ENCODE data around the gene ESR2. TPM values are rescaled to one million over a fixed set of nuclear protein-coding genes. Genes with fewer than 3 reads are reported as not detected.

ESR2 gene
- total and polyA plus RNA-seq, 4 donors = 0.11 to 3.4 (median 0.37) TPM

GRCh38 chr14:64176330-64176729 lies 117.8 kb downstream of the ESR2 start:
- H3K9ac ChIP-seq (ENCODE audit: insufficient read depth in 1 of 2, low read length in 2 of 2) = no peak overlapping the region
- no peaks in the 10 kb centered on the region for H3K27me3 ChIP-seq (ENCODE audit: control insufficient read depth in 3 of 3, insufficient read depth in 3 of 3, low read length in 2 of 3)
- no peak overlapping the region for H3K4me3 ChIP-seq
- no peak for ATAC-seq (ENCODE audit: insufficient read depth, low FRiP score)
- DNase-seq = no peak
- peaks cover 0 to 3% (median 0%) of the 10 kb centered on the region in 5 donors for H3K4me1 ChIP-seq (ENCODE audit: control insufficient read depth in 5 of 5, insufficient read depth in 5 of 5, low read length in 5 of 5)
- no peak for TF ChIP-seq CTCF (IDR thresholded peaks at IDR 0.05; ENCODE audit: control extremely low read depth, extremely low read depth)
- peaks cover 3 to 24% (median 12%) of the 10 kb centered on the region in 4 donors for H3K36me3 ChIP-seq (ENCODE audit: control insufficient read depth in 4 of 4, insufficient read depth in 4 of 4, low read length in 4 of 4)
- WGBS, 2 donors = 86 to 98% methylated on average over 2 of the region's 2 CpGs
- H3K27ac ChIP-seq (ENCODE audit: low read depth in 1 of 2, low read length in 1 of 2) = no peak overlapping the region
- H3K9me3 ChIP-seq (ENCODE audit: control insufficient read depth in 4 of 4, insufficient read depth in 3 of 4, low read length in 3 of 4) = no peaks in the 10 kb centered on the region

- Histone ChIP-seq H3K4me3 (no peak overlapping the region), H3K27ac (ENCODE audit: low read depth in 1 of 2, low read length in 1 of 2) (no peak overlapping the region), H3K9me3 (ENCODE audit: control insufficient read depth in 4 of 4, insufficient read depth in 3 of 4, low read length in 3 of 4) (no peaks in the 10 kb centered on the region), H3K9ac (ENCODE audit: insufficient read depth in 1 of 2, low read length in 2 of 2) (no peak overlapping the region), H3K4me1 (ENCODE audit: control insufficient read depth in 5 of 5, insufficient read depth in 5 of 5, low read length in 5 of 5) (peaks cover 0 to 3% (median 0%) of the 10 kb centered on the region in 5 donors), H3K27me3 (ENCODE audit: control insufficient read depth in 3 of 3, insufficient read depth in 3 of 3, low read length in 2 of 3) (no peaks in the 10 kb centered on the region), H3K36me3 (ENCODE audit: control insufficient read depth in 4 of 4, insufficient read depth in 4 of 4, low read length in 4 of 4) (peaks cover 7 to 31% (median 16%) of the 10 kb centered on the region in 4 donors)
- ATAC-seq (ENCODE audit: insufficient read depth, low FRiP score) = no peak
- DNase-seq = no peak
- TF ChIP-seq CTCF (IDR thresholded peaks at IDR 0.05; ENCODE audit: control extremely low read depth, extremely low read depth) = no peak
- 93 to 94% methylated on average over 2 of the region's 2 CpGs for WGBS, 2 donors
Measured at GRCh38 chr14:64174922-64175782, 119.0 kb downstream of the ESR2 start.

GRCh38 chr14:64170181-64170580 lies 124.0 kb downstream of the ESR2 start:
- Histone ChIP-seq H3K36me3 (ENCODE audit: control insufficient read depth in 4 of 4, insufficient read depth in 4 of 4, low read length in 4 of 4) (peaks cover 8 to 40% (median 19%) of the 10 kb centered on the region in 4 donors), H3K9ac (ENCODE audit: insufficient read depth in 1 of 2, low read length in 2 of 2) (no peak overlapping the region), H3K4me1 (ENCODE audit: control insufficient read depth in 5 of 5, insufficient read depth in 5 of 5, low read length in 5 of 5) (no peaks in the 10 kb centered on the region), H3K27me3 (ENCODE audit: control insufficient read depth in 3 of 3, insufficient read depth in 3 of 3, low read length in 2 of 3) (no peaks in the 10 kb centered on the region), H3K9me3 (ENCODE audit: control insufficient read depth in 4 of 4, insufficient read depth in 3 of 4, low read length in 3 of 4) (no peaks in the 10 kb centered on the region), H3K4me3 (no peak overlapping the region), H3K27ac (ENCODE audit: low read depth in 1 of 2, low read length in 1 of 2) (no peak overlapping the region)
- 95 to 96% methylated on average over 8 of the region's 8 CpGs for WGBS, 2 donors
- no peak for DNase-seq
- no peak for ATAC-seq (ENCODE audit: insufficient read depth, low FRiP score)
- no peak for TF ChIP-seq CTCF (IDR thresholded peaks at IDR 0.05; ENCODE audit: control extremely low read depth, extremely low read depth)

All from lung (tissue), 12 donors.